Mesothelial cell of epicardium (in vitro differentiated cells): ENCODE results near the gene CDK17. TPM values are rescaled to one million over a fixed set of nuclear protein-coding genes. Genes with fewer than 3 reads are reported as not detected.

Source experiments
- DNase-seq, 2 experiments: peaks; one replicate each; pipeline ENCODE4 v3.0.0; 2021; ENCODE audit warnings: low spot score in 2 of 2; ENCODE audit not compliant: unreplicated experiment in 2 of 2
- H3K27ac Mint-ChIP-seq: 2 replicates; pipeline ENCODE4 v1.8.0; 2021; ENCODE audit warnings: mixed read lengths
- H3K27me3 Mint-ChIP-seq: 2 replicates; pipeline ENCODE4 v1.8.0; 2021; ENCODE audit warnings: low read depth, mixed read lengths
- H3K36me3 Mint-ChIP-seq: 2 replicates; pipeline ENCODE4 v1.8.0; 2021; ENCODE audit warnings: mixed read lengths
- H3K4me1 Mint-ChIP-seq: 2 replicates; pipeline ENCODE4 v1.8.0; 2021; ENCODE audit warnings: mixed read lengths
- H3K4me3 Mint-ChIP-seq: 2 replicates; pipeline ENCODE4 v1.8.0; 2021; ENCODE audit warnings: mild to moderate bottlenecking, moderate library complexity, mixed read lengths
- H3K9me3 Mint-ChIP-seq: 2 replicates; pipeline ENCODE4 v1.8.0; 2021; ENCODE audit warnings: mixed read lengths
- CTCF ChIP-seq: fragments of 200-600 bp; sonication (generic); IDR thresholded peaks from one replicate; pipeline ENCODE4 v1.5.0; 2021; ENCODE audit warnings: antibody characterized with exemption; ENCODE audit not compliant: unreplicated experiment
- total RNA-seq: library from RNA; stranded (reverse); gene quantifications from 3 replicates; pipeline ENCODE4 v1.2.1, GENCODE V29; 2021

Gene CDK17
- total RNA-seq, 1 donor from 2014 or later = 40.5 TPM

- H3K27ac Mint-ChIP-seq = no peak overlapping the region
- H3K9me3 Mint-ChIP-seq = no peaks in the 10 kb centered on the region
- TF ChIP-seq CTCF = no peak
- H3K36me3 Mint-ChIP-seq = peaks cover 14% of the 10 kb centered on the region
- no peak for DNase-seq
- H3K4me3 Mint-ChIP-seq = no peak overlapping the region
- peaks cover 7% of the 10 kb centered on the region for H3K4me1 Mint-ChIP-seq
- no peaks in the 10 kb centered on the region for H3K27me3 Mint-ChIP-seq
Measured at GRCh38 chr12:96300064-96300463, 100.2 kb downstream of the CDK17 start.

GRCh38 chr12:96297504-96297903 lies 102.7 kb downstream of the CDK17 start:
- no peak overlapping the region for H3K27ac Mint-ChIP-seq
- no peaks in the 10 kb centered on the region for H3K27me3 Mint-ChIP-seq
- TF ChIP-seq CTCF = no peak
- no peak for DNase-seq
- no peaks in the 10 kb centered on the region for H3K9me3 Mint-ChIP-seq
- H3K4me1 Mint-ChIP-seq = peaks cover 6% of the 10 kb centered on the region
- H3K4me3 Mint-ChIP-seq = no peak overlapping the region
- H3K36me3 Mint-ChIP-seq = peaks cover 29% of the 10 kb centered on the region

GRCh38 chr12:96295532-96296160 lies 104.6 kb downstream of the CDK17 start:
- Mint-ChIP-seq H3K4me1 (peaks cover 3% of the 10 kb centered on the region), H3K4me3 (no peak overlapping the region), H3K9me3 (no peaks in the 10 kb centered on the region), H3K27me3 (no peaks in the 10 kb centered on the region), H3K36me3 (peaks cover 30% of the 10 kb centered on the region), H3K27ac (peak overlapping the region; percentile 8)
- no peak for DNase-seq
- TF ChIP-seq CTCF = no peak

GRCh38 chr12:96294831-96295230 lies 105.4 kb downstream of the CDK17 start:
- no peak overlapping the region for H3K4me3 Mint-ChIP-seq
- no peak for TF ChIP-seq CTCF
- peaks cover 28% of the 10 kb centered on the region for H3K36me3 Mint-ChIP-seq
- no peaks in the 10 kb centered on the region for H3K9me3 Mint-ChIP-seq
- H3K27ac Mint-ChIP-seq = peak overlapping the region; percentile 50
- DNase-seq = no peak
- H3K4me1 Mint-ChIP-seq = peaks cover 3% of the 10 kb centered on the region
- no peaks in the 10 kb centered on the region for H3K27me3 Mint-ChIP-seq

- H3K4me3 Mint-ChIP-seq = no peak overlapping the region
- H3K27me3 Mint-ChIP-seq = no peaks in the 10 kb centered on the region
- H3K4me1 Mint-ChIP-seq = peaks cover 3% of the 10 kb centered on the region
- H3K27ac Mint-ChIP-seq = no peak overlapping the region
- no peaks in the 10 kb centered on the region for H3K9me3 Mint-ChIP-seq
- H3K36me3 Mint-ChIP-seq = peaks cover 33% of the 10 kb centered on the region
- no peak for TF ChIP-seq CTCF
- no peak for DNase-seq
Measured at GRCh38 chr12:96293093-96293492, 107.1 kb downstream of the CDK17 start.

- no peaks in the 10 kb centered on the region for H3K4me1 Mint-ChIP-seq
- TF ChIP-seq CTCF = no peak
- no peak overlapping the region for H3K27ac Mint-ChIP-seq
- no peaks in the 10 kb centered on the region for H3K9me3 Mint-ChIP-seq
- H3K36me3 Mint-ChIP-seq = peaks cover 43% of the 10 kb centered on the region
- H3K27me3 Mint-ChIP-seq = no peaks in the 10 kb centered on the region
- DNase-seq = no peak
- H3K4me3 Mint-ChIP-seq = no peak overlapping the region
Measured at GRCh38 chr12:96289067-96289466, 111.2 kb downstream of the CDK17 start.
